ENCODE data around the gene HEATR5B.

The HEATR5B gene

DNA sequence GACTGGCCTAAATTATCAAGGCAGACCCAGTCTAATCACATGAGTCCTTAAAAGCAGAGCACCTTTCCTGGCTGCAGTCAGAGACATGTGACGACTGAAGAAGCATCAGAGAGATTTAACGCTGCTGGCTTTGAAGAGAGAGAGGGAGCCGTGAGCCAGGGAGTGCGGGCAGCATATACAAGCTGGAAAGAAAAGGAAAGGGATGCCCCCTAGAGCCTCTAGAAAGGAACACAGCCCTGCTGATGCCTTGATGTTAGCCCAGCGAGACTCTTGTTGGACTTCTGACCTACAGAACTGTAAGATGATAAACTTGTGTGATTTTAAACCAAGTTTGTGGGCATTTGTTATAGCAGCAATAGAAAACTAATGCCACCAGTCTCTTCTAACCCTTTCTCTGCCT is 58.1 kb downstream of the HEATR5B start:
- TF ChIP-seq, protein P1, sequence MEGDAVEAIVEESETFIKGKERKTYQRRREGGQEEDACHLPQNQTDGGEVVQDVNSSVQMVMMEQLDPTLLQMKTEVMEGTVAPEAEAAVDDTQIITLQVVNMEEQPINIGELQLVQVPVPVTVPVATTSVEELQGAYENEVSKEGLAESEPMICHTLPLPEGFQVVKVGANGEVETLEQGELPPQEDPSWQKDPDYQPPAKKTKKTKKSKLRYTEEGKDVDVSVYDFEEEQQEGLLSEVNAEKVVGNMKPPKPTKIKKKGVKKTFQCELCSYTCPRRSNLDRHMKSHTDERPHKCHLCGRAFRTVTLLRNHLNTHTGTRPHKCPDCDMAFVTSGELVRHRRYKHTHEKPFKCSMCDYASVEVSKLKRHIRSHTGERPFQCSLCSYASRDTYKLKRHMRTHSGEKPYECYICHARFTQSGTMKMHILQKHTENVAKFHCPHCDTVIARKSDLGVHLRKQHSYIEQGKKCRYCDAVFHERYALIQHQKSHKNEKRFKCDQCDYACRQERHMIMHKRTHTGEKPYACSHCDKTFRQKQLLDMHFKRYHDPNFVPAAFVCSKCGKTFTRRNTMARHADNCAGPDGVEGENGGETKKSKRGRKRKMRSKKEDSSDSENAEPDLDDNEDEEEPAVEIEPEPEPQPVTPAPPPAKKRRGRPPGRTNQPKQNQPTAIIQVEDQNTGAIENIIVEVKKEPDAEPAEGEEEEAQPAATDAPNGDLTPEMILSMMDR (IDR thresholded peaks at IDR 0.05), result no peak

DNA sequence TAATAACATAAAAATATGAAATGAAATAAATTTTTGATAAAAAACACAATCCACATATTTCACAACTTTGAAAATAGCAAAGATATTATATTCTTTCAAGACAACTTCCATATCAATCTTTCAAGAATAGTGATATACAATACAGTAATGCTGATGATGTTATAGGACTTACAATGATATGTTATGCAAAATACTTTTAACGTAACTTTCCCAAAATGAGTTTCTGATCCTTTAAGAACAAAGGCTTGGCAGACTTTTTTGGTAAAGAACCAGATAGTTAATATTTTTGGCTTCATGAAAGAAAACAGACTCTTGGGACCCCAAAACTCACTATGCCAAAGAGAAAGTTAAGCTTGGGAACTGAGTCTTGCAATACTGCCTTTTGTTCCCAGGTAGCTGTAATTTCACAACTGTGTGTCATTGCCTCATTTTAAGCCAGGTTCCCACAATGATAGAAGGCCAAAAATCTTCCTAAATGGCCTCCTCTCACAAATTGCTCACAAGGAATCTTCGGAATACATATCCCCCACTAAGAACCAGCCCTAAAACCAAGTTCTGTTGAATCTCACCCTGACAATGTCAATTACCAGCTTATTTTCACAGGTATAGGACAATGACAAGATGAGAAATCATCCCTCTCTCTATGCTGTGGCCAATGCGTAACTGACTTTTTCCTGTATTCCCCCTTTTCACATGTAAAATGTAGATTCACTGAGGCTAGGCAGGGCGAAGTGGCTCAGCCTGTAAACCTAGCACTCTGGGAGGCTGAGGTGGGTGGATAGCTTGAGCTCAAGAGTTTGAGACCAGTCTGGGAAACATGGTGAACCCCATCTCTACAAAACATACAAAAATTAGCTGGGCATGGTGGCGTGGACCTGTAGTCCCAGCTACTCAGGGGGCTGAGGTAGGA is 63.0 kb downstream of the HEATR5B start:
- TF ChIP-seq, protein P1 (IDR thresholded peaks at IDR 0.05), result no peak

DNA sequence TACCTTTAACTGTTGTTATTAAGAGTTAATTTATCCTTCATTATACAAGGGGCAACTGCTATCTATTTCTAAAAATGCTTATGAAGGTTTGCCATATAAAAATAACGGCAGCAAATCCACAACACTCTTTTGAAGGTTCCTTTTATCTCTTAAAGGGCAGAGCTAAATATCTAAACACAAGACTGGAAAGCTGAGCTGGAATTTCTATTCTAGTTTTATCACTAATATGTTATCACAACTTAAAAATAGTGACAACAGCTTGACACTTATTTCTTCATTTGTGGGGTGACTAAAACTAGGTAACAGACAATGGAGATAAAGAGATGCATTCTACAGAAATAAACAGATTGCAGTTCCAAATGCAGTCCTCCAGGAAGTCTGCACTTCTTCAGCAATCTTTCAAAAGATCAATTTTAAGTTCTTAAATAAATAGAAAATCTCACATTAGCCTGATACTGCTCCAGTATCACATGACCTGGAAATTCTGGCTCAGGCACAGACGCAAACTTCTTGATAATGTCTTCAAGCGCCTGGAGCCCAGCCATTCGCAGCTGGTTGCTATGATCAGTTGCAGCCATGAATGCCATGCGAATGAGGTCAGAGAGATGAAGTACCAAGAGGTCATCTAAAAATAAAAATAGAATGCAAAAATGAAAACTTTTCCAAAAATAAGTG is 63.8 kb downstream of the HEATR5B start:
- TF ChIP-seq, protein P1 (IDR thresholded peaks at IDR 0.05), result no peak

DNA sequence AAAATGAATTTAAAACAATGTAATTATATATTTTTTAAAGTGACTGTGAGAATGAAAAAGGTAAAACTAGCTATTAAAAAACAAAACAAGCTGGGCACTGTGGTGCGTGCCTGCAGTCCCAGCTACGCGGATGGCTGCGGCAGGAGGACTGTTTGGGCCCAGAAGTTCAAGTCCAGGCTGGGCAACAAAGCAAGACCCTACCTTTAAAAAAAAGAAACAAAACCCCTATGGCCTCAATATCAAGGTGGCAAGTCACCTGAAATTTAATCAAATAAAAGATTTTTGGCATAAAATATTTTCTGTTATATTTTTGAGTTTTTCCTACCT is 70.9 kb downstream of the HEATR5B start:
- TF ChIP-seq, protein P1 (IDR thresholded peaks at IDR 0.05), result no peak

DNA sequence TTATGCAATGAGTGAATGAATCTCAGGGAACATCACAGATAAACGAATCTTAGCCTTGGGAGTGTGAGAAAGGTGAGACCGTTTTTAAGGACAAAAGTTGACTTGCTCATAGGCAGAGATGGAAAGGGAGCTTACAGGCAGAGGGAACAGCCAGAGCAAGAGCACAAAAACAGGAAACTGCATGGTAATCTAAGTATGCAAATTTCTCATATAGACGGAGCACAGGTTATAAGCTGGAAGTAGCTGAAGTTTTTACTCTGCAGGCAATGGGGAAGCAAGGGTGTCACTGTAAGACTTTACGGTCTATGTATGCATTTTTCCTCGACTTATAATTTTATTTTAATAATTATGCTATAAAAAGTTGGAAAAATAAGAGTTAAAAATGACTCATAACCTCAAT is 73.0 kb downstream of the HEATR5B start:
- TF ChIP-seq, protein P1 (IDR thresholded peaks at IDR 0.05), result no peak

DNA sequence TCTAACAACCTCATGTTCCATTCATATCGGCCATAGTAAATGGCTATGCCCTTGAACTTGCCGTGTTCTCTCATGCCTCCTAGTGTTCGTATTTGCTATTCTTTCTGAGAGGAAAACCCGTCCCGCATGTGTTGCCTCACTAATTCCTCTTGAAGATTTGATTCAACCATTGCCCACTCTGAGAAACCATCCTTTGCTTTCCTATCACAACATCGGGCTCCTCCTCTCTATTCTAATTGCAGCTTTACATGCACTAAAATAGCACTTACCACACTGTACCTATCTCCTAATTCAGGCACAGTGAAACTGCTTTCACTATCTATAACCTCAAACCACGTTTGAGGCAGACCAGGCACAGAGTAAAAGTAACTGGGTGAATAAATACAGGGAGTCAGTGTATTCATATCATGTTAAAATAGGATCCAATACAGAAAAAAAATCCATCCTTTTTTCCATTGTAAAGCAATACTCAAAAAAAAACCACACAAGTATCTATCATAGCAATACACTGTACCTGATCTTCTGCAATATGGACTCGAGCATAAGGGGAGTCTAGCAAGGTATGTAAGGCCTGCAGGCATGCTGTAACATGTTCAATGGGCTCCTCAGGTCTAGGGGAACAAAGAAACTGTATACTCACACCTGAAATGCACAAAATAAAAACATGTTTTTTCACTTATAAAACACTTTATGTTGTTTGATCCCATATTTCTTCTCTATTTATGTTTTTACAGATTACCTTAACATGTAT is 78.9 kb downstream of the HEATR5B start:
- TF ChIP-seq, protein P1 (IDR thresholded peaks at IDR 0.05), result peak; percentile 44; the same call in 1 of the 2 replicates

DNA sequence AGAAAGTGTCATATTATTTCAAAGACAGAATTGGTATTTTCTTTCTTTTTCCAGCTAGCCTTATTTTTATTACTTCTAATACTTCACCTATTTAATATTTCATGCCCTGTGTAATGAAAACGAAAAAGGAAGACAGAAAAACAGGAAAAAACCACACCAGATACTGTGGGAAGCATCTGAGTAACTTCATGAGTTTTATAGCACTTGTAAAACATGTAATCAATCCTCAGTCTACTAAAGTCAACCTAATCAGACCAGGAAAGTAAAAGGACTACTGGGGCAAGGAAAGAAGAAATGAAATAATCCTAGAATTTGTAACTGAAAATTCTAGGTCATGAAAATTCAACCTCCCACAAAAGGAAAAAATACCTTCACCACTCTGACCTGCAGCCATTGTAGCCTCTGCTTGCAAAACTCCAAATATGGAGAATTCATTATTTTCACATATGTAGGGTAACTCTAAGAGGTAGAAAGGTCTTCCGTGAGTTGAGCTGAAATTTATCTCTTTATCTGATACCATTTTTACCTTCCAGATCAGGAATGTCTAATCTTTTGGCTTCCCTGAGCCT is 83.1 kb downstream of the HEATR5B start:
- TF ChIP-seq, protein P1 (IDR thresholded peaks at IDR 0.05), result no peak
